ENCODE results near the gene RAB3IP.
"Not testable (repeated sequence)": the region's sequence is repeated elsewhere in the genome, so short reads cannot be mapped to it uniquely, and the experiment has no call there.

RAB3IP gene

GRCh38 chr12:69792533-69792932 is 53.9 kb downstream of the RAB3IP start:
- no peaks in the 10 kb centered on the region for H3K9me3 ChIP-seq (ENCODE audit: control insufficient read depth, low read length)
- DNase-seq: no peak
- no peak overlapping the region for H3K4me3 ChIP-seq (ENCODE audit: insufficient read depth, low read depth, low read length, poor library complexity, severe bottlenecking)
- no peaks in the 10 kb centered on the region for H3K4me1 ChIP-seq (ENCODE audit: control insufficient read depth, insufficient read depth, low read length, poor library complexity, severe bottlenecking)
- H3K27ac ChIP-seq (ENCODE audit: insufficient read depth, low read length, poor library complexity, severe bottlenecking): no peak overlapping the region
- no peaks in the 10 kb centered on the region for H3K27me3 ChIP-seq (replicated peaks; ENCODE audit: control insufficient read depth, insufficient read depth, low read length, poor library complexity, severe bottlenecking)
- H3K36me3 ChIP-seq (ENCODE audit: control insufficient read depth, insufficient read depth, low read length): peaks cover 6% of the 10 kb centered on the region

DNA sequence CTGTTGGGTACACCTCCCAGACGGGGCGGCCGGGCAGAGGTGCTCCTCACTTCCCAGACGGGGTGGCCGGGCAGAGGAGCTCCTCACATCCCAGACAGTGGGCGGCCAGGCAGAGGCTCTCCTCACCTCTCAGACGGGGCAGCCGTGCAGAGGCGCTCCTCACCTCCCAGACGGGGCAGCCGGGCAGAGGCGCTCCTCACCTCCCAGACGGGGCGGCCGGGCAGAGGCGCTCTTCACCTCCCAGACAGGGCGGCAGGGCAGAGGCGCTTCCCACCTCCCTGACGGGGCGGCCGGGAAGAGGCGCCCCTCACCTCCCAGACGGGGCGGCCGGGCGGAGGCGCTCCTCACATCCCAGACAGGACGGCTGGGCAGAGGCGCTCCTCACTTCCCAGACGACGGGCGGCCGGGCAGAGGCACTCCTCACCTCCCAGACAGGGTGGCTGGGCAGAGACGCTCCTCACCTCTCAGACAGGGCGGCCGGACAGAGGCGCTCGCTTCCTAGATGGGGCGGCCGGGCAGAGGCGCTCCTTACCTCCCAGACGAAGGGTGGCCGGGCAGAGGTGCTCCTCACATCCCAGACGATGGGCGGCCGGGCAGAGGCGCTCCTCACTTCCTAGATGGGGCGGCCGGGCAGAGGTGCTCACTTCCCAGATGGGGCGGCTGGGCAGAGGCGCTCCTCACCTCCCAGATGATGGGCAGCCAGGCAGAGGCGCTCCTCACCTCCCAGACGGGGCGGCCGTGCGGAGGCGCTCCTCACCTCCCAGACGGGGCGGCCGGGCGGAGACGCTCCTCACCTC is 68.6 kb downstream of the RAB3IP start:
- H3K36me3 ChIP-seq (ENCODE audit: control insufficient read depth, insufficient read depth, low read length): not testable (repeated sequence)

DNA sequence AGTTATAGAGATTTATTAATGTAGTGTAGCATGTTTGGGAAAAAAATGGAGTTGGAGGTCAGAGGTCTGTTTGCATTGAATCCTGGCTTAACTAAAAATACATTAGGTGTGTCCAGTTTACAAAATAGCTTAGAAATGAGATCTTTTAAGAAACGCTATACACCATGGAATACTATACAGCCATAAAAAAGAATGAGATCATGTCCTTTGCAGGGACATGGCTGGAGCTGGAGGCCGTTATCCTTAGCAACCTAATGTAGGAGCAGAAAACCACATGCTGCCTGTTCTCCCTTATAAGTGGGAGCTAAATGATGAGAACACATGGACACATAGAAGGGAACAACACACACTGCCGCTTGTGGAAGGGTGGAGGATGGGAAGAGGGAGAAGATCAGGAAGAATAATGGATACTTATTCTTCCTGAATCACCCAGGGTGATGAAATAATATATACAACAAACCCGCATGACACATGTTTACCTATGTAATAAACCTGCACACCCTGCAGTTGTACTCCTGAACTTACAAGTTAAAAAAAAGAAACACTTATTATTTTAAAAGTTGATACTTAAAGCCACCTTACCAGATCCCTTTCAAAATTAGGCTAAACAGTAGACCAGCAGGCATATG is 72.3 kb downstream of the RAB3IP start:
- Histone ChIP-seq H3K27ac (ENCODE audit: insufficient read depth, low read length, poor library complexity, severe bottlenecking) (no peak overlapping the region), H3K4me1 (ENCODE audit: control insufficient read depth, insufficient read depth, low read length, poor library complexity, severe bottlenecking) (no peaks in the 10 kb centered on the region), H3K4me3 (ENCODE audit: insufficient read depth, low read depth, low read length, poor library complexity, severe bottlenecking) (no peak overlapping the region), H3K27me3 (replicated peaks; ENCODE audit: control insufficient read depth, insufficient read depth, low read length, poor library complexity, severe bottlenecking) (no peaks in the 10 kb centered on the region), H3K9me3 (ENCODE audit: control insufficient read depth, low read length) (no peaks in the 10 kb centered on the region), H3K36me3 (ENCODE audit: control insufficient read depth, insufficient read depth, low read length) (no peaks in the 10 kb centered on the region)
- no peak for DNase-seq

More for the DNA sequence above, 68.6 kb downstream of the RAB3IP start:
- not testable (repeated sequence) for H3K4me3 ChIP-seq (ENCODE audit: insufficient read depth, low read depth, low read length, poor library complexity, severe bottlenecking); H3K9me3 ChIP-seq (ENCODE audit: control insufficient read depth, low read length); H3K27ac ChIP-seq (ENCODE audit: insufficient read depth, low read length, poor library complexity, severe bottlenecking); H3K4me1 ChIP-seq (ENCODE audit: control insufficient read depth, insufficient read depth, low read length, poor library complexity, severe bottlenecking); DNase-seq; H3K27me3 ChIP-seq (replicated peaks; ENCODE audit: control insufficient read depth, insufficient read depth, low read length, poor library complexity, severe bottlenecking)

- Histone ChIP-seq H3K4me1 (ENCODE audit: control insufficient read depth, insufficient read depth, low read length, poor library complexity, severe bottlenecking) (no peaks in the 10 kb centered on the region), H3K36me3 (ENCODE audit: control insufficient read depth, insufficient read depth, low read length) (no peaks in the 10 kb centered on the region), H3K27me3 (replicated peaks; ENCODE audit: control insufficient read depth, insufficient read depth, low read length, poor library complexity, severe bottlenecking) (no peaks in the 10 kb centered on the region), H3K4me3 (ENCODE audit: insufficient read depth, low read depth, low read length, poor library complexity, severe bottlenecking) (no peak overlapping the region), H3K9me3 (ENCODE audit: control insufficient read depth, low read length) (no peaks in the 10 kb centered on the region), H3K27ac (ENCODE audit: insufficient read depth, low read length, poor library complexity, severe bottlenecking) (no peak overlapping the region)
- no peak for DNase-seq
These were observed 77.4 kb downstream of the RAB3IP start for GRCh38 chr12:69816082-69816481.

DNA sequence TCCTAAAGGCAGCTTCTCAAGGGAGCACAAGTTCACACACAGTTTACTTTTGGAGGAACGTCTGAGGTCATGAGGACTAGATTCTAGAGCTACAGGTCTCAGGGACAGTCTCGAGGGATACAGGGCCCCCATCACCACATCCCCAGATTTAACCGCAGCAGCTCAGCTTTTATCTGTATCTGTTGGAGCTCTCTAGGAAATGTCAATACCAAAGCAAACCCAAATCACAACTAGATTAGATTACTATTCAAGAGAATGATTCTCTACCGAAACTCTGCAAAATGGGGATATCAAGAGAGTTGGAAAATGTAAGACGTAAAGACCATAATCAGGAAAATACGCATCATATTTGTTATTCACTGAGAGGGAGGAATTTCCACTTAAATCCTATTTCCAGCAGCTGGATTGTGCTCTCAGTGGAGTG is 82.4 kb downstream of the RAB3IP start:
- Histone ChIP-seq H3K9me3 (ENCODE audit: control insufficient read depth, low read length) (no peaks in the 10 kb centered on the region), H3K4me1 (ENCODE audit: control insufficient read depth, insufficient read depth, low read length, poor library complexity, severe bottlenecking) (no peaks in the 10 kb centered on the region), H3K27me3 (replicated peaks; ENCODE audit: control insufficient read depth, insufficient read depth, low read length, poor library complexity, severe bottlenecking) (no peaks in the 10 kb centered on the region), H3K36me3 (ENCODE audit: control insufficient read depth, insufficient read depth, low read length) (no peaks in the 10 kb centered on the region), H3K4me3 (ENCODE audit: insufficient read depth, low read depth, low read length, poor library complexity, severe bottlenecking) (no peak overlapping the region), H3K27ac (ENCODE audit: insufficient read depth, low read length, poor library complexity, severe bottlenecking) (no peak overlapping the region)
- no peak for DNase-seq

DNA sequence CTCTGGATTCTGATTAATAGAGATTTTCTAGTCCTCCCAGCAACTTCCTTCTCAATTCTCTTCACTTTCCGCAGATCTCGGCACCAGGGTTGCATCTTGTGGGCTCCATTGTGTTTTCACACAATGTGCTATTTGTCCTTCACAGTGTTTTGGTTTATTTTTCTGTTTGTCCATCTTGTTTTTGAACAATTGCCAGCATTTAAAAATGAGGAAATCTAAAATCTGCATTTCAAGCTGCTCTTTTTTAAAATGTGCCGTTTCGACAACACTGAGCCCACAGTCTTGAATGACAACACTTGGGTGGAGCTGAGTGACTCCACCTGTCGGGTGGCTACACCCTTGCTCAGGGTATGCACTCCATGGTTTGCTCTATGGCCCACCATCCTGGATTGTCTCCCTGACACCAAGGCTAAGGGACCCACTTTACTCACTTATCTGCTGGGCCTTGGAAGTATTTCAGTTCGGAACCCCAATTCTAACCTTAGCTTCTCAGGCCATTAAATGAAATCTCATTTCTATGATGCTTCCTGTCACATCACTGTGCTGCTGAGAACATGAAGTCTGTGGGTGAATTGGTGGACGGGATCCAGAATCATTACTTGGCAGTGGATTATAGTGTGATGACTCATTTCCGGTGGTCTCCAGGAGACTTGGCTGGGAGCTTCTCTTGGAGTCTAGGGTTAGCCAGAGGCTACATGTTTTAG is 82.9 kb downstream of the RAB3IP start:
- Histone ChIP-seq H3K9me3 (ENCODE audit: control insufficient read depth, low read length) (no peaks in the 10 kb centered on the region), H3K4me1 (ENCODE audit: control insufficient read depth, insufficient read depth, low read length, poor library complexity, severe bottlenecking) (no peaks in the 10 kb centered on the region), H3K27ac (ENCODE audit: insufficient read depth, low read length, poor library complexity, severe bottlenecking) (no peak overlapping the region), H3K27me3 (replicated peaks; ENCODE audit: control insufficient read depth, insufficient read depth, low read length, poor library complexity, severe bottlenecking) (no peaks in the 10 kb centered on the region), H3K36me3 (ENCODE audit: control insufficient read depth, insufficient read depth, low read length) (no peaks in the 10 kb centered on the region), H3K4me3 (ENCODE audit: insufficient read depth, low read depth, low read length, poor library complexity, severe bottlenecking) (no peak overlapping the region)
- no peak for DNase-seq

GRCh38 chr12:69822201-69822860 is 83.7 kb downstream of the RAB3IP start:
- Histone ChIP-seq H3K36me3 (ENCODE audit: control insufficient read depth, insufficient read depth, low read length) (no peaks in the 10 kb centered on the region), H3K4me1 (ENCODE audit: control insufficient read depth, insufficient read depth, low read length, poor library complexity, severe bottlenecking) (no peaks in the 10 kb centered on the region), H3K4me3 (ENCODE audit: insufficient read depth, low read depth, low read length, poor library complexity, severe bottlenecking) (no peak overlapping the region), H3K27me3 (replicated peaks; ENCODE audit: control insufficient read depth, insufficient read depth, low read length, poor library complexity, severe bottlenecking) (no peaks in the 10 kb centered on the region), H3K27ac (ENCODE audit: insufficient read depth, low read length, poor library complexity, severe bottlenecking) (no peak overlapping the region), H3K9me3 (ENCODE audit: control insufficient read depth, low read length) (no peaks in the 10 kb centered on the region)
- no peak for DNase-seq

DNA sequence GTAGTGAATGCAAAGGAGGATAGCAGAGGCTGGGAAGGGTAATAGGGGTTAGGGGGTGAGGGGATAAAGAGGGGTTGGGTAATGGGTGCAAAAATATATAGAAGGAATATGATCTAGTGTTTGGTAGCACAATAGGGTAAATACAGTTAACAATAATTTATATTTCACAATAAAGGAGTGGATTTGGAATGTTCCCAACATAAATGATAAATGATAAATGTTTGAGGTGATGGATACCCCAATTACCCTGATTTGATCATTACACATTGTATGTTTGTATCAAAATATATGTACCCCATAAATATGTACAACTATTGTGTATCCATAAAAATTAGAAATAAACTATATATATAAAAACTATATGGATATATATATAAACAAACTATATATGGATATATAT is 85.4 kb downstream of the RAB3IP start:
- H3K27ac ChIP-seq (ENCODE audit: insufficient read depth, low read length, poor library complexity, severe bottlenecking): no peak overlapping the region
- no peaks in the 10 kb centered on the region for H3K4me1 ChIP-seq (ENCODE audit: control insufficient read depth, insufficient read depth, low read length, poor library complexity, severe bottlenecking)
- H3K4me3 ChIP-seq (ENCODE audit: insufficient read depth, low read depth, low read length, poor library complexity, severe bottlenecking): no peak overlapping the region
- H3K9me3 ChIP-seq (ENCODE audit: control insufficient read depth, low read length): no peaks in the 10 kb centered on the region
- H3K36me3 ChIP-seq (ENCODE audit: control insufficient read depth, insufficient read depth, low read length): no peaks in the 10 kb centered on the region
- H3K27me3 ChIP-seq (replicated peaks; ENCODE audit: control insufficient read depth, insufficient read depth, low read length, poor library complexity, severe bottlenecking): no peaks in the 10 kb centered on the region
- no peak for DNase-seq

DNA sequence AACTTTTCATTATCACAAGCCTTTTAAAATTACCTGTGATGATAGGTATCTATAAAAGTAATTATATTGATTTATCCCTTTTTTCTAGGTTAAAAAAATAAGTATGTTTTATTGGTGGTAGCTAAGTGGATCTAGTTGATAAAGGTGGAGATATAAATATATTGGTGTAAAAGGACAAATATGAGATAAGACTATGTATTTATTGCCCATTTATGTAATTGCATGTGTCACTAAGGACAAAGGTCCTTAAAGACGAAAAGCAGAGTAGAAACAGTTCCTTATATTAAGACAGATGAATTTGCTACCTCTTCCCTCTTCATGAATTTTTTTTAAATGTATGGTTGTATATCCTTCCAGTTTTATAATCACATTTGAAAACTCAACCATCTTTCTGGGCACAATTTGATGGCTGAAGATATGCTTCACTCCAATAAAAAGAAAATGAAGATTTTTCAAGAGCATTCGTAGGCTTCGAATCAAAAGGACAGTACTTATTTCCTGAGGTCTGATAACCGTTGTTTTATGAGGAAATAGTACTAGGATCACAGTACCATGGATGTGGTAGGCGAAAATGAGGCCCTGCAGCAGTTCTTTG is 86.4 kb downstream of the RAB3IP start, which contains the start of gene MYRFL:
Gene MYRFL (plus strand): TSS at position 262 of the 595 bp plus-strand sequence. CDS start 291 bp downstream, at position 553.
- no peak for DNase-seq
- Histone ChIP-seq H3K27me3 (replicated peaks; ENCODE audit: control insufficient read depth, insufficient read depth, low read length, poor library complexity, severe bottlenecking) (no peaks in the 10 kb centered on the region), H3K36me3 (ENCODE audit: control insufficient read depth, insufficient read depth, low read length) (no peaks in the 10 kb centered on the region), H3K27ac (ENCODE audit: insufficient read depth, low read length, poor library complexity, severe bottlenecking) (no peak within 1 kb of the TSS), H3K4me1 (ENCODE audit: control insufficient read depth, insufficient read depth, low read length, poor library complexity, severe bottlenecking) (no peaks in the 10 kb centered on the region), H3K9me3 (ENCODE audit: control insufficient read depth, low read length) (no peaks in the 10 kb centered on the region), H3K4me3 (ENCODE audit: insufficient read depth, low read depth, low read length, poor library complexity, severe bottlenecking) (no peak within 1 kb of the TSS)
